T-cell (primary cell): ENCODE results near the gene MPC2. TPM values are rescaled to one million over a fixed set of nuclear protein-coding genes. Genes with fewer than 3 reads are reported as not detected.

ENCODE experiments used
- ATAC-seq, 4 experiments: fragments of 200-7000 bp in 3 of 4; fragments of 150-1000 bp in 1 of 4; cut with Tn5 transposase; replicated peaks in 1 of 4; 1 replicate in 3 of 4; 2 replicates in 1 of 4; pipeline ENCODE4 v1.10.0; 2021; ENCODE audit warnings: moderate library complexity in 3 of 4, mild to moderate bottlenecking in 2 of 4, moderate number of reproducible peaks in 1 of 4
- CTCF ChIA-PET, 2 donors: fragments of 300-600 bp; sonication (Branson Sonifier 250); formaldehyde crosslinking; loops; one replicate each; lab custom pipeline; 2022; ENCODE audit warnings: antibody characterized with exemption in 2 of 2; lab: Charles Lee
- POLR2A ChIA-PET, 2 donors: fragments of 300-600 bp; sonication (Branson Sonifier 250); formaldehyde crosslinking; loops; one replicate each; lab custom pipeline; 2022; ENCODE audit warnings: antibody characterized with exemption in 2 of 2; lab: Charles Lee
- DNase-seq, 35 experiments: peaks; one replicate each; pipeline versions ENCODE4 v3.0.0 to v3.0.0-alpha.2; 2013 to 2023
- H3K27ac ChIP-seq: one replicate; pipeline ENCODE4 v1.5.1; 2013; ENCODE audit warnings: low read length
- H3K27me3 ChIP-seq, 2 experiments: replicated peaks in 1 of 2; 1 replicate in 1 of 2; 2 replicates in 1 of 2; pipeline versions ENCODE4 v1.6.1 to v1.7.0; 2013; ENCODE audit warnings: low read length in 1 of 2, mixed read lengths in 1 of 2; ENCODE audit not compliant: control insufficient read depth in 2 of 2, insufficient read depth in 2 of 2; ENCODE audit errors: extremely low read depth in 1 of 2
- H3K36me3 ChIP-seq, 2 donors: 1 replicate in 1 of 2; 2 replicates in 1 of 2; pipeline versions ENCODE4 v1.6.1 to v1.7.0; 2013; ENCODE audit warnings: low read length in 1 of 2; ENCODE audit not compliant: control insufficient read depth in 2 of 2, insufficient read depth in 1 of 2; ENCODE audit errors: extremely low read depth in 1 of 2
- H3K4me1 ChIP-seq, 2 experiments: 1 replicate in 1 of 2; 2 replicates in 1 of 2; pipeline versions ENCODE4 v1.6.1 to v1.7.0; 2013; ENCODE audit warnings: low read length in 2 of 2, mixed read lengths in 1 of 2; ENCODE audit not compliant: insufficient read depth in 2 of 2, control insufficient read depth in 1 of 2; ENCODE audit errors: extremely low read depth in 1 of 2
- H3K4me3 ChIP-seq, 2 donors: 1 replicate in 1 of 2; 2 replicates in 1 of 2; pipeline versions ENCODE4 v1.5.1 to v1.7.0; 2013; ENCODE audit warnings: mild to moderate bottlenecking in 2 of 2, low read length in 1 of 2, moderate library complexity in 1 of 2; ENCODE audit not compliant: control insufficient read depth in 1 of 2; ENCODE audit errors: extremely low read depth in 1 of 2
- H3K9me3 ChIP-seq: 2 replicates; pipeline ENCODE4 v1.7.0; 2013
- H3K27ac Mint-ChIP-seq, 2 donors: one replicate each; pipeline ENCODE4 v1.8.0; 2020 to 2021; ENCODE audit warnings: mild to moderate bottlenecking in 2 of 2, mixed read lengths in 2 of 2
- H3K27me3 Mint-ChIP-seq, 2 donors: one replicate each; pipeline ENCODE4 v1.8.0; 2021 to 2022; ENCODE audit warnings: mixed read lengths in 2 of 2
- H3K36me3 Mint-ChIP-seq: one replicate; pipeline ENCODE4 v1.8.0; 2021; ENCODE audit warnings: mixed read lengths
- H3K4me1 Mint-ChIP-seq, 3 donors: one replicate each; pipeline ENCODE4 v1.8.0; 2020 to 2022; ENCODE audit warnings: mixed read lengths in 3 of 3, mild to moderate bottlenecking in 1 of 3
- H3K4me3 Mint-ChIP-seq, 3 donors: one replicate each; pipeline ENCODE4 v1.8.0; 2020 to 2022; ENCODE audit warnings: mild to moderate bottlenecking in 3 of 3, mixed read lengths in 3 of 3, moderate library complexity in 3 of 3
- H3K9me3 Mint-ChIP-seq, 3 donors: one replicate each; pipeline ENCODE4 v1.8.0; 2020 to 2022; ENCODE audit warnings: mixed read lengths in 3 of 3
- WGBS: methylation state at CpG from one replicate; pipeline ENCODE4 v1.1.5; 2013; ENCODE audit warnings: missing lambda C conversion rate; ENCODE audit not compliant: insufficient coverage; 5-methylcytosine and 5-hydroxymethylcytosine counted together
- total RNA-seq, 35 experiments: library from RNA in 6 of 35; stranded (reverse) in 6 of 35; fragments of 120-200 nt in 1 of 35; gene quantifications; one replicate each; pipeline versions ENCODE4 v1.2.1 to v1.2.4 and lab custom pipeline; 2013 to 2026

MPC2 gene
- total RNA-seq, 5 donors from 2014 or later (not counting 1 experiment from before 2014, with no cell fraction given), result 29.6 to 36.0 (median 33.1) TPM

- WGBS, result no CpG with 5 or more reads among the region's 5 CpGs
- no peak for DNase-seq
- Histone ChIP-seq H3K27me3 (no peaks in the 10 kb centered on the region), H3K4me1 (peaks cover 6 to 25% of the 10 kb centered on the region in 2 experiments), H3K36me3 (no peaks in the 10 kb centered on the region), H3K4me3 (peak overlapping the region; percentile 81 to 83), H3K27ac (peak overlapping the region; percentile 97), H3K9me3 (no peaks in the 10 kb centered on the region)
- H3K27me3 Mint-ChIP-seq, result no peaks in the 10 kb centered on the region
- peak overlapping the region; percentile 91 to 96 for H3K27ac Mint-ChIP-seq
- H3K4me3 Mint-ChIP-seq, result peak overlapping the region; percentile 87 to 96 (median 95)
- H3K4me1 Mint-ChIP-seq, result peaks cover 36 to 56% (median 50%) of the 10 kb centered on the region in 3 donors
- H3K9me3 Mint-ChIP-seq, result no peaks in the 10 kb centered on the region
- ChIA-PET POLR2A (interaction anchor here in 1 of 2 donors (0.6 kb wide), 1 partner anchor 323 kb away, joined by 3 read pairs; no protein-coding TSS in a partner anchor), CTCF (interaction anchor here in 1 of 2 donors (0.5 to 2.6 kb wide), 4 partner anchors 145 to 717 kb away, joined by 3 to 10 read pairs (median 4); partner anchors contain the start of gene POU2F1)
- H3K36me3 Mint-ChIP-seq, result peaks cover 5% of the 10 kb centered on the region
- no peak for ATAC-seq
Measured at GRCh38 chr1:167937709-167938010, 788 bp upstream of the MPC2 start.

- Histone ChIP-seq H3K27ac (peak within 1 kb of the TSS; percentile 97), H3K4me1 (peaks cover 6 to 25% of the 10 kb centered on the region in 2 experiments), H3K27me3 (no peaks in the 10 kb centered on the region), H3K4me3 (peak within 1 kb of the TSS; percentile 81 to 83), H3K36me3 (no peaks in the 10 kb centered on the region), H3K9me3 (no peaks in the 10 kb centered on the region)
- ATAC-seq (peak; percentile 79 to 85 (median 80)), DNase-seq (peak; percentile 90 to 99 (median 98))
- 0% methylated on average over 14 of the region's 58 CpGs for WGBS
- peak within 1 kb of the TSS; percentile 87 to 96 (median 95) for H3K4me3 Mint-ChIP-seq
- peaks cover 36 to 52% (median 48%) of the 10 kb centered on the region in 3 donors for H3K4me1 Mint-ChIP-seq
- peak within 1 kb of the TSS; percentile 99 to 100 for H3K27ac Mint-ChIP-seq
- CTCF ChIA-PET, result interaction anchor here in 1 of 2 donors (1.7 to 2.6 kb wide), 3 partner anchors 146 to 716 kb away, joined by 4 to 10 read pairs (median 6); partner anchors contain the start of gene POU2F1
- H3K36me3 Mint-ChIP-seq, result peaks cover 5% of the 10 kb centered on the region
- POLR2A ChIA-PET, result interaction anchor here in 1 of 2 donors (0.6 to 1.3 kb wide), 4 partner anchors 19 to 1957 kb away, joined by 3 to 5 read pairs (median 3); partner anchors contain the start of gene SCYL3
- no peaks in the 10 kb centered on the region for H3K9me3 Mint-ChIP-seq
- no peaks in the 10 kb centered on the region for H3K27me3 Mint-ChIP-seq
Measured at GRCh38 chr1:167936068-167936929, 573 bp downstream of the MPC2 start, which contains the start of gene DCAF6. Gene DCAF6 (plus strand): TSS chr1:167936683. CDS start chr1:167936912, 229 bp downstream.

GRCh38 chr1:167935216-167936067 lies 1.4 kb downstream of the MPC2 start:
- Histone ChIP-seq H3K4me1 (peaks cover 6 to 25% of the 10 kb centered on the region in 2 experiments), H3K27ac (peak overlapping the region; percentile 97), H3K9me3 (no peaks in the 10 kb centered on the region), H3K36me3 (no peaks in the 10 kb centered on the region), H3K27me3 (no peaks in the 10 kb centered on the region), H3K4me3 (peak overlapping the region; percentile 81 to 83)
- Mint-ChIP-seq H3K4me3 (peak overlapping the region; percentile 87 to 96 (median 95)), H3K27ac (peak overlapping the region; percentile 99 to 100), H3K27me3 (no peaks in the 10 kb centered on the region), H3K9me3 (no peaks in the 10 kb centered on the region), H3K4me1 (peaks cover 36 to 47% (median 47%) of the 10 kb centered on the region in 3 donors), H3K36me3 (peaks cover 5% of the 10 kb centered on the region)
- under 1% methylated on average over 43 of the region's 45 CpGs for WGBS
- ChIA-PET POLR2A (interaction anchor here in 1 of 2 donors (0.5 to 1.3 kb wide), 3 partner anchors 20 to 1560 kb away, joined by 3 to 7 read pairs (median 5); no protein-coding TSS in a partner anchor), CTCF (interaction anchor here (0.6 to 2.6 kb wide), 3 partner anchors 147 to 220 kb away, joined by 4 to 10 read pairs (median 6); no protein-coding TSS in a partner anchor)
- peak; percentile 3 to 8 (median 7) for ATAC-seq
- peak in 26 of 35 experiments; percentile 2 to 60 (median 14) for DNase-seq

GRCh38 chr1:167934426-167935215 lies 2.3 kb downstream of the MPC2 start:
- ATAC-seq (no peak), DNase-seq (no peak)
- Mint-ChIP-seq H3K9me3 (no peaks in the 10 kb centered on the region), H3K27ac (peak overlapping the region; percentile 99 to 100), H3K27me3 (no peaks in the 10 kb centered on the region), H3K4me1 (peaks cover 36 to 51% (median 46%) of the 10 kb centered on the region in 3 donors), H3K4me3 (peak overlapping the region; percentile 87 to 96 (median 95)), H3K36me3 (peaks cover 5% of the 10 kb centered on the region)
- POLR2A ChIA-PET, result interaction anchor here in 1 of 2 donors (0.5 to 0.9 kb wide), 3 partner anchors 8 to 1560 kb away, joined by 3 to 7 read pairs (median 3); no protein-coding TSS in a partner anchor
- CTCF ChIA-PET, result interaction anchor here in 1 of 2 donors (0.6 to 1.3 kb wide), 2 partner anchors 30 to 151 kb away, joined by 3 to 4 read pairs; no protein-coding TSS in a partner anchor
- Histone ChIP-seq H3K27me3 (no peaks in the 10 kb centered on the region), H3K4me3 (peak overlapping the region; percentile 81 to 83), H3K36me3 (no peaks in the 10 kb centered on the region), H3K9me3 (no peaks in the 10 kb centered on the region), H3K4me1 (peaks cover 6 to 25% of the 10 kb centered on the region in 2 experiments), H3K27ac (peak overlapping the region; percentile 97)
- WGBS, result no CpG with 5 or more reads among the region's 4 CpGs

- Histone ChIP-seq H3K9me3 (no peaks in the 10 kb centered on the region), H3K4me3 (no peak overlapping the region), H3K27me3 (no peaks in the 10 kb centered on the region), H3K36me3 (no peaks in the 10 kb centered on the region), H3K27ac (no peak overlapping the region), H3K4me1 (peaks cover 6 to 23% of the 10 kb centered on the region in 2 experiments)
- no peak overlapping the region for H3K27ac Mint-ChIP-seq
- H3K27me3 Mint-ChIP-seq, result no peaks in the 10 kb centered on the region
- DNase-seq, result no peak
- WGBS, result no CpG with 5 or more reads among the region's 4 CpGs
- H3K4me1 Mint-ChIP-seq, result peaks cover 36 to 50% (median 46%) of the 10 kb centered on the region in 3 donors
- no peaks in the 10 kb centered on the region for H3K9me3 Mint-ChIP-seq
- no peak for ATAC-seq
- H3K36me3 Mint-ChIP-seq, result peaks cover 5% of the 10 kb centered on the region
- CTCF ChIA-PET, result interaction anchor here (0.6 to 1.3 kb wide), 2 partner anchors 31 to 334 kb away, joined by 3 to 6 read pairs; no protein-coding TSS in a partner anchor
- POLR2A ChIA-PET, result interaction anchor here in 1 of 2 donors (0.9 kb wide), 1 partner anchor 9 kb away, joined by 3 read pairs; no protein-coding TSS in a partner anchor
- peak overlapping the region in 1 of 3 donors; percentile 14 for H3K4me3 Mint-ChIP-seq
Measured at GRCh38 chr1:167933788-167934187, 3.1 kb downstream of the MPC2 start.
